GM19467 (cell line): ENCODE results near the gene FAM107B.

Experiments used
- ATAC-seq: cut with Tn5 transposase; IDR thresholded peaks from one replicate; pipeline ENCODE4 v1.9.1; 2021; ENCODE audit warnings: mild to moderate bottlenecking, moderate library complexity; ENCODE audit not compliant: unreplicated experiment

Gene FAM107B

GRCh38 chr10:14543046-14543903 is 231.4 kb downstream of the FAM107B start:
- ATAC-seq = no peak

GRCh38 chr10:14541379-14541778 is 233.3 kb downstream of the FAM107B start:
- ATAC-seq = no peak

DNA sequence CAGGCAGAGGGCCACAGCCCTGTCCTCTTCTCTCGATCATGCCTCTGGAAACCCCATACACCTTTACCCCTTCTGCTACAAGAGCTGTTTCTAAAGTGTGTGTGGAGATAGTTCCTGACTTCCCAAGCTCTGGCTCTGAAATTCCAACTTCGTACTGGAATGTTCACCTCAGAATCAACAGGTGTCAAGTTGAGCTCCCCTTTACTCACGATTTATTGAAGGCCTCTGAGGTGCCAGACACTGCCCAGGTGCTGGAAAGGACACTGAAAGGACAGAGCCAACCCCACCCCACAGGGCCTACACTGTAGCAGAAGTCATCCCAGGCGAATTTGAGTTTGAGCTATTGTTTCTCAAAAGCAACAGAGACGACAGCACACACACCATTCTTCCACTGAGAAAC is 234.1 kb downstream of the FAM107B start:
- ATAC-seq = no peak

DNA sequence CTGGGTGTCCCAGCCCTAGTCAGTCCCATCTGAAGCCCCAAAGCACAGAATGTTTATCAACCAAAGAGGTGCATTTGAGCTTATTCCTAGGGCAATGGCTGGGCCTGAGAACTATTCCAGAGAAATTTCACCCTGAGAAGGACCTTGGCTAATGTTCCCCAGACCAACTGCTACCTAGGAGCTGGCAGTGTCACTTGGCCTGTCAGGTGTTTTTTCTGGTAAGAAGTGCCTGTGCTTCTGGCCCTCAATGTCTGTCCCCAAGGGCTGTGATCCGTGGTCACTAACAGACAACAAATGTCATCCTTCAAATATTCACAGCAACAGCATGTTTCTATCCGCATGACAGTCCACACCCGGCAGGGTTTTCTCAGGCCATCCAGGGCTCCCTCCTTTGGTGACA is 234.6 kb downstream of the FAM107B start:
- ATAC-seq = no peak

- no peak for ATAC-seq
Measured at GRCh38 chr10:14539176-14539575, 235.5 kb downstream of the FAM107B start.

- ATAC-seq = no peak
Measured at GRCh38 chr10:14536241-14537213, 238.2 kb downstream of the FAM107B start.

- ATAC-seq = no peak
Measured at GRCh38 chr10:14535457-14536130, 239.1 kb downstream of the FAM107B start.

DNA sequence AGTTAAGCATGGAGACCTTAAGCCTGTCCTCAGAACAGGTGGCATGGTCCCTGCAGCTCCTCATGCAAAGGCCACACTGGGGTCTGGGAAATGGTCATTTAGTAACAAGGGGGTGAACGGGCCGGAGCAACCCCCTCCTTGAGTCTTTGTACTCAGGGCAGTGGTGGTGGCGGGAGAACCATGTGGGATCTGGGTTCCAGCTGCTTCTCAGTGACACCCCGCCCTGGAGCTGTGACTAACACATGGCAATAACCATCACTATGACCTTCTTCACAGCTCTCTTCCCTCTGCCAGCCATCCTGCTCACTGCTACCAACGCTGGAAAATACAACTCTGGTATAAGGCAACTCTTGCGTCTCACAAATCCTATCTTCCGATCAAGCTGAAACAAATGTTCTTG is 240.5 kb downstream of the FAM107B start:
- ATAC-seq = no peak

DNA sequence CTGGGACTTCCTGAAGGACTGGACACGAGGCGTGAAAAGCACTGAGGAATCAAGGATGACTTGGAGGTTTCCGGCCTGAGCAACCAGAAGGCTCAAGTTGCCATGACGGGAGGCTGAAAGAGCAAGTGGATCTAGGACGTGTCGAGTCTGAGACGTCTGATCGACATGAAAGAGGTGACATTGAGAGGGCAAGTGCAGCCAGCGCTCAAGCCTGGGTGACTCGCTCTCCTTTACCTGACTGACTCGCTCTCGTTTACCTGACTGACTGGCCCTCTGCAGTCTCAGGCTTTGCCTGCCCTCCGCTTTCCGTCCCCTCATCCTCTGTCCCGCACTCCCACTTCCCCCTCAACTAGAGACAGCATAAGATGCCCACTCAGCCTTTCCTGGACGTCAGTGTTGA is 241.4 kb downstream of the FAM107B start:
- no peak for ATAC-seq

DNA sequence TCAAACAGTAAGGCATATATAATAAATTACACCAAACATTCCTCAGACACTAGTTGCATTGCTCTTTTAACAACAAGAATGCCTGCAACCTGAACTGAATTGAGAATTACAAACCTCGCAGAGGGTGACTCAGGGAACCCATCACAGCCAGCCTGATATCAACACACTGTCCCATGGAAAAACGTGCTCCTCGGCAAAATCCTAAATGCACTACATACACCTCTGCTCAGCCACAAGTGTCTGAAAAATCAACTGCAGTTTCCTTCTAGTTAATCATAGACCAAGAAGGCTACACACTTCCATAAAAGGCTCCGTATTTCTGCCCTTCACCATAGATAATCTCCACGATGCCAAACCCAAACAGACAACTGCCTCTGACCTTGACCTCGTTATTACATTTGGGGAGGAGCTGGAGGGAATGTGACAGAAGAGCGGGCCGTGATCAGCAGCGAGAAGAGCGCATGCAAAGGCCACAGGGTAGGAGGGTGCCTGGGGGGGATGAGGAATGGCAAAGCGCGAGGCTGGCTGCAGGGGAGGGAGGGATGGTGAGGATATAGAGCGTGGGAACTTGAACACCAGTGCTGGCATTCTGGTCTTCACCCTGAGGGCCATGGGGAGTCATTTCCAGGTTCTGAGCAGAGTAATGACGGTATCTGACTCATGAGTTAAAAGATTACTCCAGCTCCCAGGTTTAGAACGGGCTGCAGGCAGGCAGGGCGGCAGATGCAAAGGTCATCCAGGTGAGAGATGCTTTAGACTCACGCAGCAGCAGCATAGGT is 242.0 kb downstream of the FAM107B start:
- no peak for ATAC-seq

- ATAC-seq = no peak
Measured at GRCh38 chr10:14531974-14532373, 242.7 kb downstream of the FAM107B start.

- no peak for ATAC-seq
Measured at GRCh38 chr10:14530465-14530864, 244.2 kb downstream of the FAM107B start.

DNA sequence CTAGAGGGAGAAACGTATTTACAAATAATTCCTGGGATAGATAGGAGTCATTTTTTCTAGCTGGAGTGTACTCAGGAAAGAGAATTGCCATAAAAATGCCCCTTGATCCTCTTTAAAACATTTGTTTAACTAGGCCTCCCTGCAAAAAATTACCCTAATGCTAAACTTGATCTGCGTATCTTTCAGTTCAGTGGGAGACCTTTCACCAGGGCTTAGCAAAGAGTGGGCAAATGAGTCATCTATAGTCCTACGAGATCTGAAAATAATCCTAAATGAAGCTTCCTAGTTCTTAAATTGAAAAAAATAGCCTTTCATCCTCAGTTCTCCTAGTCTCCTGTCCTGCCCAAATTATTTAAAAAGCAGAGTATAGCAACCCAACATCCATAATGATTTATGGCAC is 245.3 kb downstream of the FAM107B start:
- ATAC-seq = no peak

DNA sequence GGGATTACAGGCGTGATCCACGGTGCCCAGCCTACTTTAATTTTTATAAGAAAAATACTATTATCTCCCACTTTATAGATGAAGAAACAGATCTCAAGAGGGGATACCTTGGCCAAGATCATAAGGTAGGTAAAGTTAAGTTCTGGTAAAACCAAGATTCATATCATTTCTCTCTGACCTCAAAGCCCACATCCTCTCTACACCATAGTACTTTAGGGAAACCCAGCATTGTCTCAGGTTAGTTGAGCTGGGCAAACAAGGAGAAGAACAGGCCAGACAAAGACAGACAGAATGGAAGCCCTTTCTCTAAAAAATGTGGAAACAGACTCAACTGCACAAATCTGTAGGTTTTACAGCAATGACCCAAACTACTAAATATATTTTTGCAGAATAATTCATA is 246.2 kb downstream of the FAM107B start:
- ATAC-seq = no peak

GRCh38 chr10:14527915-14528314 is 246.8 kb downstream of the FAM107B start:
- no peak for ATAC-seq

GRCh38 chr10:14527134-14527844 is 247.4 kb downstream of the FAM107B start:
- ATAC-seq = no peak

- no peak for ATAC-seq
Measured at GRCh38 chr10:14526326-14526725, 248.4 kb downstream of the FAM107B start.

GRCh38 chr10:14524691-14525324 is 249.9 kb downstream of the FAM107B start:
- ATAC-seq = no peak

GRCh38 chr10:14523286-14523685 is 251.4 kb downstream of the FAM107B start:
- ATAC-seq = no peak
